ENCODE data around the gene CFAP43.

Gene CFAP43

GRCh38 chr10:104085801-104086400 is 146.3 kb downstream of the CFAP43 start, which contains the start of gene COL17A1:
Gene COL17A1, minus strand, starts transcription at chr10:104085880. Its CDS starts 5,207 bp downstream, at chr10:104080673.
- no peak for DNase-seq

DNA sequence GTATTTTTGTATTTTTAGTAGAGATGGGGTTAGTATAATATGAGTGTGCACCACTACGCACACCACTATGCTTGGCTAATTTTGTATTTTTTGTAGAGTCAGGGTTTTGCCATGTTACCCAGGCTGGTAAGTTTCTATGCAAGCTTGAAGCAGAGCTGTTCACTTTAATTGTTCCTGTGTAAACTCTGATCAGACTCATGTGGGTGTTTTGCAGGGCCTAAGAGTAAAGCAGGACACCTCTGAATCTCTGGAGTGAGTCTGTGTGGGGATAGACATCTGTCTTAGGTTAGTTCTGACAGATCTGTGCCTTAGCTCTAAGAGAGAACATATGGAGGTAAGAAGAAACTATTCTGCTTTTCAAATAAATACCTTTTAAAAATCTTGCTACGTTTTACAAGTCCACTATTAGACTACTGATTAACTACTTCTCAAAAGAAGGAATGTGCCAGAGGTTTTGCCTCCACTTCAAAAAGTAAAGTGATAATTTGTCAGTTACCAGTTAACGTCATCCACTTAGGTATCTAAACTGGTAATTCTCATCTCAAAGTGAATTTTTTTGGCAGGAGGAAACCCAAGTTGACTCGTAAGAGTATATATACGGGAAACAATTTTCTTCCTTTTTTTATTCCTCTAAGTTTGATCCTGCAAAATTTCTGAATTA is 147.6 kb downstream of the CFAP43 start:
- DNase-seq: no peak

DNA sequence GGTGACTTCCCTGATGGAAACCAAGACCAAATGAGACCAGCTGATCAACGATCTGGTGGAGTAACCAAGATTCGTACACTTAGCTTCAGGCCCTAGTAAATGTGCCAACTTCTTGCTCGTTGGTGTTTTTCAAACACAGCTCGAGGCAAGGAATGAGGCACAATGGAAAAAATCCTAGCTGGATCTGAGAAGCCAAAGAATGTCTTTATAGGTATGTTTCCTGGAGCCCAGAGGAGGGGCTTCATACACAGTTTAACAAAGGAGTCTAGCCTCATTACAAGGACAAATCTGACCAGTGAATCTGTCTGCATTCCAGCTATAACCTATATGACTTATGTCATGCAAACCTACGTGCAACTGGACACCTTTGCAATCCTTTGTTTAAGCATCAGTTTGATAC is 150.2 kb downstream of the CFAP43 start:
- no peak for DNase-seq

DNA sequence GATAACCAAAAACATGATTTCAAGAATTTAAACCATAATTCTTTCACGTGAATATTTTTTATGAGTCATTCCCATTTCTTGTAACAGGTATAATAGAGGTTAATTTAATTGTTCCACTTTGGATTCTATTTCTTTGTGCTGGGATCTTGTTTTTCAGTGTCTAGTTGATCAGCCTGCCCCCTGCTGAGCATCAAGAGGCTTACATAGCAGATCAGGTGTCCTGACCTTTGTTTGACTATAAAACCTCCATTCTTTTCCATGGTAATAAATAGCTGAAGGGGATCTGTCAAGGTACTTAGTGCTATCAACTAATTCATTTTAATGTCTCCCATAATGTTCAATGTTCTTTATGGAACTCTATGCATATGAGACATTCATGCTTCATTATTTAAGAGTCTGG is 151.4 kb downstream of the CFAP43 start:
- DNase-seq: no peak
